IPS DF 4.7 (cell line): Measurements from ENCODE around the gene COL9A2.

ENCODE experiments used
- DNase-seq: peaks from one replicate; pipeline ENCODE4 v3.0.0-alpha.2; 2013; ENCODE audit warnings: low spot score; ENCODE audit errors: extremely low read depth

Gene COL9A2

GRCh38 chr1:40258445-40258769 is 58.7 kb downstream of the COL9A2 start:
- no peak for DNase-seq

GRCh38 chr1:40257688-40258444 is 59.2 kb downstream of the COL9A2 start, which contains the start of gene ZMPSTE24:
Gene ZMPSTE24 (plus strand): TSS chr1:40258236. CDS start chr1:40258272, 36 bp downstream.
- peak; percentile 86 for DNase-seq

GRCh38 chr1:40257313-40257687 is 59.8 kb downstream of the COL9A2 start:
- no peak for DNase-seq

GRCh38 chr1:40256401-40257084 is 60.5 kb downstream of the COL9A2 start:
- DNase-seq, result no peak

- DNase-seq, result no peak
Measured at GRCh38 chr1:40255231-40255630, 61.9 kb downstream of the COL9A2 start.

- no peak for DNase-seq
Measured at GRCh38 chr1:40252601-40253000, 64.5 kb downstream of the COL9A2 start.

- DNase-seq, result no peak
Measured at GRCh38 chr1:40251456-40251855, 65.6 kb downstream of the COL9A2 start.
